ENCODE results near the gene PPP1R3F. TPM values are rescaled to one million over a fixed set of nuclear protein-coding genes. Genes with fewer than 3 reads are reported as not detected.
"Not testable (repeated sequence)": the region's sequence is repeated elsewhere in the genome, so short reads cannot be mapped to it uniquely, and the experiment has no call there.

The PPP1R3F gene
- polyA plus RNA-seq, 1 donor = 7.9 TPM

DNA sequence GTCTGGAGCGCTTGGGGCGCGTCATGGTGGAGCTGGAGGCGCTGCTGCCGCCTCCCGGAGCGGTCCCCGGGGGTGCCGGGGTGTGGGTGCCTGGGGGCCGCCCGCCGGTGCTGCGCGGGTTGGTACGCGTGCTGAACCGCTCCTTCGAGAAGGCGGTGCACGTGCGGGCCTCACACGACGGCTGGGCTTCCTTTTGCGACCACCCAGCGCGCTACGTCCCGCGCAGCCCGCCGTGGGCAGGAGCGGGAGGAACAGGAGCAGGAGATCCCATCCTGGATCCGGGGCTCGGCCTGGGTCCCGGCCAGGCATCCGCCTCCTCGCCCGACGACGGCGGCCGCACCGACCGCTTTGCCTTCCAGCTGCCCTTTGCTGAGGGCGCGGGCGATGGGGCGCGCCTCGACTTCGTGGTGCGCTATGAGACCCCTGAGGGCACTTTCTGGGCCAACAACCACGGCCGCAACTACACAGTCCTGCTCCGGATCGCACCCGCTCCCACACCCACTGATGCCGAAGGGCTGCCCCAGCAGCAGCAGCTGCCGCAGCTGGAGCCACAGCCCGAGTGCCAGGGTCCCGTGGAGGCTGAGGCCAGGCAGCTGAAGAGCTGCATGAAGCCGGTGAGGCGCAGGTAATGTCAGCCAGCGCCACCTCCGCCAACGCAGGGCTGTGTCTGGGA is 792 bp downstream of the PPP1R3F start:
- no peak for DNase-seq (ENCODE audit: low read depth)

DNA sequence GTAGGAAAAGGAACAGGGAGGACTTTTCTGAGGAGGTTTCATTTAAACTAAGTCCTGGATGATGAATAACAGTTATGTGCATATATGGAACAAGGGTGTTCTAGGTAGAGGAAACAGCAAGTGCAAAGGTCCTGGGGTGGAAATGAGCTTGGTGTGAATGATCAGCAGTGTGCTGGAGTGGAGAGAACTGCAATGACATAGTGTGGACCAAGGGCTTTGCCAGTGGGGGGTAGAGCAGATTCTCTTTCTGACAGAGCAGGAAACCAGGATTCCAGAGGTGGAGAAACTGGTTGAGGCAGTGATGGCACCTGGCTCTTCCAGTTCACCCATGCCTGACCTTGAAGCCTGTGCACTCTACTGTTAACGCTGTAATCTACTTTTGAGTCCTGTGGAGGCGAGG is 1.7 kb downstream of the PPP1R3F start:
- no peak for DNase-seq (ENCODE audit: low read depth)

DNA sequence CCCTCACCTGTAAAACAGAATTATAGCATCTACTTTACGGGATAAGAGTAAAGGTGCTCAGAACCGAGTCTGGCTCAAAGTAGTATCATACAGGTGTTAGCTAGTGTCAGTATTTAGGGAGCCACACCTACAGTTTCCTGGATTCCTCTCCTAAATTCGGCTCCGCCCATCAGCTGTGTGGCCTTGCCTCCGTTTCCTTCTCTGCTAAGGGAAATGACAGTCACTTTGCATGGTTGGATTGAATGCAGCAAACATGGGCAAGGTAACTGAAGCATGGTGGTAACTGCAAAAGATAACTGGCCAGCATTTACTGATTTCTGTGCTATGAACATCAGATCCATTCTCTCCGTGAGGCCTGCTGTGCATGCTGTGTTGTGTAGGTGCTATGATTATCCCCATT is 2.8 kb downstream of the PPP1R3F start:
- DNase-seq (ENCODE audit: low read depth) = no peak

DNA sequence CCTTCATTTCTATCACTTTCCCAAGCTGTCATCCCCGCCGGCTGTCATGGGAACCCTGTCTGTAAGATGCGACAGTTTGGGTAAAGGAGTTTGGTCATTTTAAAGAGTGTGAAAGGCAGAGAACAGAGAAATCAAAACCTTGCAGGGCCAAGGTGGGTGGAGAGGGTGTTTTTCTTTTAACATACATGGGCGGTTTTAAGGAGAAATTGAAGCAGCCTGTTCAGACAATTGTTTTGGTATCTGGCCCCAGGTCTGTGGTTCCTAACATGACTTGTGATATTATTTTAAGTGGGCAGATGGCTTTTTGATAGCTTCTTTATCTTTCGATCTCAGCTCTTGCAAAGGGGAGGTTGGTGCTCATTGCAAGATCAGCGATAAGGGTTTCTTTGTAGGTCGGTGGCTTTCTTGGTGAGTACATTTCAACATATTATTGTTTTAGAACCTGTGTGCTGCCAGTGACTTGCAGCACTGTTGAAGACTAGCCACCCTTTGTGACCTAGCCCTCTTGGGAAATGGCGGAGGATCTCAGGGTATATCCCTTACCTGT is 3.7 kb downstream of the PPP1R3F start:
- DNase-seq (ENCODE audit: low read depth) = no peak

DNA sequence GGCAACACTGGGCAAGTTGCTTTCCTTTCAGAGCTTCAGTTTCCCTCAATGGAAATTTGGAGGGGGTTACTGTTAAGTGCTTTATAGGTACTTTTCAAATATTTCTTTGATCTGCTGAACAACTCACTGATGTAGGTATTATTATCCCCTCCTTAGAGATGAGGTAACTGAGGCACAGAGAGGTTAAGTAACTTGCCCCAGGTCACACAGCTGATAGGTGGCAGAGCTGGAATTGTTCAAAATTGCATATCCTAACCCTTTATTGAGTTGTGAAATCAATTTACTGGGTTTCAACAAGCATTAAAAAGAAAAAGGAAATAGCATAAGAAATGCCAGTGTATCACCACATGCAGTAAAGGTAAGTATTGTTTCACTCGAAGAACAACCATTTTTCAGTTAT is 6.6 kb downstream of the PPP1R3F start:
- no peak for DNase-seq (ENCODE audit: low read depth)

DNA sequence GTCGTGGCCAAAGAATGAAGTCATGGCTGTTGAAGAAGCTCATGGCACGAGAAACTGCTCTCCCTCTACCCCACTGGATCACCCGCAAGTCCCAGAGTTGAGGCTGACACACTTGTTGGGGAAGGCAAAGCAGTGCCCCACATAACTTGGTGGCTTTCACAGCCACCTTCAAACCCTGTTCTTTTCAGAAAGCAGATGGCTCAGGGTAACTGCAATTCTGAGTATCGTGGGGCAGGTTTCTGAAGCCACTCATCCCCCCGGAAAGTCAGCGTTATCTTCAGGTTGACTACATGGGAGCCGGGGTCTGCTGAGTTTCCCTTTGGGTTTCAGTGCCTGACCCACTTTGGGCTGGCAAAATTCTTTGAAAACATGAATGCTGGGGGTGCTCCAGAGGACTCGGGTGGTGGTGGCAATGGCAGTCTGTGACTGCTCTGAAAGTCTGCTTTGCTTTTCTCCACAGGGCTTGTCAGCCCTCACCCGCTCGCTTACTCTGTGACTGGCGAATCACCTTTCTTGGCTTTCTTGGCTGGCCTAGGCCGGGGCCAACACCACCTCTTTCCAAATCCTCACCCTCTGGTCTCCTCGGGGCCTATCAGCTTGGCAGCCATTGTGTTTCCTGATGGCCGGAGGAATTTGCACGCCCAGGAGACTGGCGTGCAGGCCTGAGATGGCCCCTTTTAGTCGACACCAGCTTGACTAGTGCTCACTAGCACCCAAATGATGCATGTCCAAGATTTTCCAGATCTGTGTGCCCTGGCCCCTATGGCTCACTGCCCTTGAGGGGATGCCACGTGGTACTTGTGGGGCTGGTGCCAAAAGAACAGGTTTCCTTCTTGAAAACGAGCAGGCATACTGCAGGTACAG is 7.3 kb downstream of the PPP1R3F start:
- DNase-seq (ENCODE audit: low read depth) = no peak

DNA sequence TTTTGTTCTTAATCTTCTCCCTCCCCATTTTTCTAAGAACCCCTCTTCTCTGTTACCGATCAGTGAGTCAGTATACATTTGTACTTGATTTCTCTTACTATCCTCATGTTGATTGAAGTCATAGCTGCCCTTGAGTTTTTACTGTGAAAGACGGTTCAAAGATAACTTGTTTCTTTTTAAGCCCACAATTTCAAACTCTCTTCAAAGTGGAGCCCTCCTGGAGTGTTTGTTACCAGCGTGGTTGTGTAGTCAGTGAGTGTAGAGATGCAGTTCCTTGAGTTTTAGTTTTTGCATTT is 7.9 kb downstream of the PPP1R3F start:
- DNase-seq (ENCODE audit: low read depth) = no peak

DNA sequence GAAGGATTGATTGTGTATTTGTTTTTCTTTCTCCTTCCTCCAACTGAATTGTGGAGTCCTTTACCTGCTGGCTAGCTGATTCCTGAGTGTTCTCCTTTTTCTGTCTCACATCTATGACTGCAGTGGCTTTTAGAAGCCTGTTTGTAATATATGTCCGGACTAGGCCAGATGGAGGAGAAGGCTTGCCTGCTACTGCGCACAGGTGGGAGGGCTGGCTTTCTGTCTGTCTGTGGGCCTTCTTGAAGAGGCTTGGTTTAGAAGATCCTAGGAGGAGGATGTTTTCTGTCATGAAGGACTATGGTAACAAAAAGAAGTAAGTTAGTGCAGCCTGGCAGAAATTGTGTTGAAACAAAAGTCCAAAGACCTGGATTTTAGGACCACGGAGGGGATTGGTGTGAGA is 8.5 kb downstream of the PPP1R3F start:
- DNase-seq (ENCODE audit: low read depth) = no peak

DNA sequence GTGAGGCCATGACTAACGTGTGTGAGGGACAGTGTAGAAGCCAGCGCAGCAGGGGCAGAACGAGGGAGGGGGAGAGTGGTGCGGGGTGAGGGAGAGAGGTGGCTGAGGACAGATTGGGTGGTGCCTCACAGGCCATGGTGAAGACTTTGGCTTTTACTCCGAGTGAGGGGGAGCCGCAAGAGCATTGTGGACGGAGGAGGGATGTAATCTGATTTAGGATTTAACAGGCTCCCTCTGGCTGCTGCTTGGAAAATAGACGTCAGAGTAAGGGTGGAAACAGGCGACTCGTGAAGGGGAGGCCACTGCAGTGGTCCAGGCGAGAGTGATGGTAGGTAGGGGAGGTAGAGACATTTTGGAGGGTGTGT is 13.0 kb downstream of the PPP1R3F start:
- DNase-seq (ENCODE audit: low read depth) = no peak

DNA sequence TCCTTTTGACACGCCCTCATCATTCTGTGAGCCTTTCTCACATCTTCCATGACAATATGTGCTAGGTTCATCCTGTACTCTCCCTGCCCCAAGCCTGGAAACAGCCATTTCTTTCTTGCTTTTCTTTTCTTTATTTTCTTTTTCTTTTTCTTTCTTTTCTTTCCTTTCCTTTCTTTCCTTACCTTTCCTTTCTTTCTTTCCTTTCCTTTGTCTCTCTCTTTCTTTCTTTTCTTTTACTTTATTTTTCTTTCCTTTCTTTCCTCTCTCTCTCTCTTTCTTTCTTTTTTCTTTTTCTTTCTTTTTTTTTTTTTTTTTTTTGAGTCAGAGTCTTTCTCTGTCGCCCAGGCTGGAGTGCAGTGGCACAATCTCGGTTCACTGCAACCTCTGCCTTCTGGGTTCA is 14.6 kb downstream of the PPP1R3F start:
- DNase-seq (ENCODE audit: low read depth) = no peak

DNA sequence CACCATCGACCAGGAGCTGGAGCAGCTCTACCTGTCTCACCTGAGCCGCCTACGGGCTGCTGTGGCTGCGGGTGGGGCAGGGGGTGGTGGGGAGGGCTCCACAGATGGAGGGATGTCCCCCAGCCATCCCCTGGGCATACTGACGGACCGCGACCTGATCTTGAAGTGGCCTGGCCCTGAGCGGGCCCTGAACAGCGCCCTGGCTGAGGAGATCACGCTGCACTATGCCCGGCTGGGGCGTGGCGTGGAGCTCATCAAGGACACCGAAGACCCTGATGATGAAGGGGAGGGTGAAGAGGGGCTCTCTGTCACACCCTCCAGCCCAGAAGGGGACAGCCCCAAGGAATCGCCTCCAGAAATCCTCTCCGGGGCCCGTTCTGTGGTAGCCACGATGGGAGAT is 16.5 kb downstream of the PPP1R3F start:
- no peak for DNase-seq (ENCODE audit: low read depth)

DNA sequence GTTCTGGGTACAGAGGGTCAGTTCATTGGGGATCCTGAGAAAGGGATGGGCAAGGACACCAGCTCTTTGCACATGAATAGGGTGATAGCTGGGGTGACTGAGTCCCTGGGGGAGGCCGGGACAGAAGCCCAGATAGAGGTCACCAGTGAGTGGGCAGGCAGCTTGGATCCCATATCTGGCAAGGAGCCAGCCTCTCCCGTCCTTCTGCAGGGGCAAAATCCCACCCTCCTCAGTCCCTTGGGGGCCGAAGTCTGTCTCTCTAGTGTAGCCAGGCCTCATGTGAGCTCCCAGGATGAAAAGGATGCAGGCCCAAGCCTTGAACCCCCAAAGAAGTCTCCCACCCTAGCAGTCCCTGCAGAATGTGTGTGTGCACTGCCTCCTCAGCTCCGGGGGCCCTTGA is 17.0 kb downstream of the PPP1R3F start:
- DNase-seq (ENCODE audit: low read depth) = no peak

DNA sequence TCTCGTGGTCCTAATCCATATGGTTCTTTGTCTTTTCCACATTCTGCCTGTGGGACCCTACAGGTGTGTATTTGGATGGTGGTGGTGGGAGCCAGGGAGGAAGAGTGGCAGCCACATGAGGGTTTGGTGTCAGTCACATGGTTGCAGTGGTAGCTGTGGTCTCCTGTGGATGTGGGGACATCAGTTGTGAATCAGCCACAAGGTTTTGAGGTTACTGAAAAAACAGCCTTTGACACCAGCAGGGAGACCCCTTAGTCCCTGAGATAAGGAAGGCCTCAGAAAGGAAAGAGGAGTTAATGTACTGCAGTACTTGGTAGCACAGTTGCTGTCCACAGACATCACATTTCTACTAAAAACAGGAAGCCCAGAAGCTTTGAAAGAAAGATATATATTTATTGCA is 18.1 kb downstream of the PPP1R3F start:
- DNase-seq (ENCODE audit: low read depth) = no peak

DNA sequence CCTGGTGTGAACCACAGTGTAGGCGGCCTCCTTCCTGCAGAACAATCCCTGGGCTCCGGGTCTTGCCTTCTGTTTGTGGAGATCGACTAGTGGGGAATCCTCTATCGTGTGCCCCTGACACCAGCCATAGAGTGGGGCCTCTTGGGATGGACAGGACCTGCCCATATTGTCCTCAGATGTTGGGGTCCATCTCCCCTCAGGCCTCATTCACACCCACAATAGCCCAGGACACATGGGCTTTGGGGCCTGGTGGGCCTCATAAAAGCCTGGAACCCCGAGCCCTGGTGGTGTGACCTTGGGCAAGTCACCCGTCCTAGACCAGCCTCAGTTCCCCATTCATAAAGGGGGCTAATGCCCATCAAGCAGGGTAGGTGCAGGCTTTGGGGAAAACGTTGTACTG is 20.6 kb downstream of the PPP1R3F start:
- no peak for DNase-seq (ENCODE audit: low read depth)

DNA sequence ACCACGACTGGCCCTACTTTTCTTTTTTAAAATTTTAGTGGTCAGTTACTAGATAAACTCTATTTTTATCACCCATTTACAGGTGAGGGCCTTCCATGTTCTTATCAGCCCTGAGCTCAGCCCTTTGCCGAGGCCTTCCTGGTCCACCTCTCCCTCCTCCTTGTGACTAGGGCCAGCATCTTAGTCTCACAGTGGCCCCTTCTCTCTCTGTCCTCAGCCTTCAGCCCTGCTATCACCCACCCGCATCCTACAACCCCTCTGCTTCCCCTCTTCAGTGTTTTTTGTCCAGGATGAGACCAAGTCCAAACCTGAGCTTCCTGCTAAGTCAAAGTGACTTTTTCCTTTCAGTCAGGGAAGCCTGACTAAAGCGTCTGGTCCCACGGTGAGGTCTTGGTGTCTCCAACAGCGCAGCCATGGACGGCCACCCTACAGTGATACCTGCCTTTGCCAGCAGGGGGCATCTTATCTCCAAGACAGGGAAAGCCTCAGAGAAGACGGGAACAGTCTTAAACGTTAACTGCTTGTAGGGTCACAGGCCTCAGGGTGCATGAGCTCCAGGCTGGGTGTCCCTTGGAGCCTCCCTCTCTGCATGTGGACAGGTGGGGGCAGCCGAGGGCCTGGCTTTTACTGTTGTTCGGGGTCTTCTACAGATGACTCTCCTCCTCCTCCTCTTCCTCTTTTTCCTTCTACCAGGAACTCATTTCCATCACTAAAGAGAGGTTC is 22.2 kb downstream of the PPP1R3F start:
- no peak for DNase-seq (ENCODE audit: low read depth)

DNA sequence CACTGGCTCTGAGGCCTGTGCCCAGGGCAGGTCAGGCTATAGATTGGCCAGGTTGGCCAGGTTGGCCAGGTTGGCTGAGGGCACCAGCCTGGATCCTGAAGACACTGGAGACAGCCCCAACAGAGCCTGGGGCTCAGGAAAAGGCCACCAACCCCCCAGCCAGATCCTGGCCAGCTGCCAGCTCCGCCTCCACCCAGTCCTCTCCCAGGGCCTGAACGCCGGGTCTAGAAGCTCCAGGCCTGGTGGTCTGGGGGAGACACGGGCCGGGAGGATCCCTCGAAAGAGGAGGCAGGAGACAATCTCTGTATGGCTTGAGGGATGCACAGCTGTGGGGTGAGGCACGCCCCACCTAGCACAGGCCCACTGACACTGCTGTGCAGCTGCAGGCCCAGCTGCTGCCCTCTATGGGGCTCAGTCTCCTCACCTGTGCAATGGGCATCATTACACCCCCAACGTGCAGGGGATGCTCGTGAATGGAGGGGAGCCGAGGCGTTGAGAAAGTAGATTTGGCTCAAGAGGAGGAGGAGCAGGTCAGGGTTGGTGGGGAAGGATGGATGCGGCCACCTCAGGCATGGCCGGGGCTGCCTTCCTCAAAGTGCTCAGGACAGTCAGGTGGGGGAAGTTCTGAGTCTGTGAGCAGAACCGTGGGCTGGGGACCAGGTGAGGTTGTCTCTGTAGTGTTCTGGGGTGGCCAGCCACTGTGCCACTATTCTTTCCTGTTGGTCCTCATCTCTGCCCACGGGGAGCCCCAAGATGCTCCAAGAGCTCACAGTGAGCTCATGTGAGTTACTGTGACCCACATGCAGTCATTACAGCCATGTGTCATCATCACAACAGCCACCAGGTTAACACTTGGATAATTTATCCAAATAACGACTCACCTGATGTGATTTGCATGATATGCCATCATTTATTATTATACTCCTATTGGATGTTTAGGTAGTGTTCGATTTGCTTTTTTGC is 23.1 kb downstream of the PPP1R3F start:
- DNase-seq (ENCODE audit: low read depth) = no peak

DNA sequence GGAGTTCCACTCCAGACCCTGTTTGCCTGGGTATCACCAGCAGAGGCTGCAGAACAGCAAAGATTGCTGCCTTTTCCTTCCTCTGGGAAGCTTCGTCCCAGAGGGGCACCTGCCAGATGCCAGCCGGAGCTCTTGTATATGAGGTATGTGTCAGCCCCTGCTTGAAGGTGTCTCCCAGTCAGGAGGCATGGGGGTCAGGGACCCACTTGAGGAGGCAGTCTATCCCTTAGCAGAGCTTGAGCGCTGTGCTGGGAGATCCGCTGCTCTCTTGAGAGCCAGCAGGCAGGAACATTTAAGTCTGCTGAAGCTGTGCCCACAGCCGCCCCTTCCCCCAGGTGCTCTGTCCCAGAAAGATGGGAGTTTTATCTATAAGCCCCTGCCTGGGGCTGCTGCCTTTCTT is 29.7 kb downstream of the PPP1R3F start:
- DNase-seq (ENCODE audit: low read depth) = not testable (repeated sequence)

DNA sequence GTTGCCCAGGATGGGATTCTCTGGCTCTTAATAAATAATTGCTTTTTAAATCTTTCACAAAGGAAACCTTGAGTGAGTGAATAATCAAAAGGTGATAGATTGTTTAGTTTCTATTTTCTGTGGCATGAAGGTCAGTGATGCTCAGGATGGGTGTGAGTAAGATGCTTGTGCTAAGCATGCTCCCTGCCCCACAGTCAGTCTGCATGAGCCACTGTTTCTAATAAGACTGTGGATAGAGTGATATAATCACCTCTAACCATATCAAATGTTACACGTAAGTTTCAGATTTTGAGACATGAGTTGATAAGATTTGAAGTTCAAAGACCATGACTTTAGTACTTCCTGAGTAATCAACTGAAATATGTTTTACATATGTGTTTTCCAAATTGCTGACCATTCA is 31.1 kb downstream of the PPP1R3F start:
- DNase-seq (ENCODE audit: low read depth) = no peak

DNA sequence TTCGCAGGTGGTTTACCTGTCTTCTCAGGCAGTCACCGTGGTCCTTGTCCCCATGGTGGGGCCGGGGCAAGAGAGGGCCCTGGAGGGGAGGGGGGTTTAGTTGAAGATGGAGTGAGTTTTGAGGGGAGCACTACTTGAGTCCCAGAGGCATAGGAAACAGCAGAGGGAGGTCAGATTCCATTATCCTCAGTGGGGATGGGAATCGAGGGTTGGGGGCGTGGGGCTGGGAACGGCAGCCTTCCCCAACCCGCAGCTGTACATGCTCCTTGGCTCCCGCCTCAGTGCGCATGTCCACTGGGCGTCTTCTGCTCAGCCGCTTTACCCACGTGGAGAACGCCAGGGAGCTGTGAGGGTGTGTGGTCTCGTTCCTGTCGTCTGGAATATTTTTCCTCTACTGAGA is 33.8 kb downstream of the PPP1R3F start, which contains the start of gene GAGE10:
Gene GAGE10 (plus strand): TSS at position 301 of the 400 bp plus-strand sequence. CDS start 1,214 bp downstream, outside the sequence.
- no peak for DNase-seq (ENCODE audit: low read depth)

DNA sequence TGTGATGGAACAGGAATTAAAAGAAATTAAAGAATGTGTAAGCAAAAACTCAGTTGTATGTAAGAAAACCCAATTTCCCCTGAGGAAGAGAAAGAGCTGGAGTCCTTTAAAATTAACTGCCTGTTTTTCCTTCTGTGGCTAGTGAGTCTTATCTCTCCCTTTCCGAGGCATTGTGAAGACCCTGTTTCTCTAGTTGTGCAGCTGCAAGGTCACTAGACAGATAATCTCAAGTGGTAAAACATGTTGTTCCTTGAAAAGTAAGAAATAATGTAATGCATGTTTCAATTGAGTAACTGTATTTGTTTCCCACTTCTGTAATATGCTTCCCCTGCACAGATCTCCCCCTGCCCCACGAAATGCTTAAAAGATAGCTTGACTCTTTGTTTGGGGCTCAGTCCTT is 38.2 kb downstream of the PPP1R3F start:
- not testable (repeated sequence) for DNase-seq (ENCODE audit: low read depth)

DNA sequence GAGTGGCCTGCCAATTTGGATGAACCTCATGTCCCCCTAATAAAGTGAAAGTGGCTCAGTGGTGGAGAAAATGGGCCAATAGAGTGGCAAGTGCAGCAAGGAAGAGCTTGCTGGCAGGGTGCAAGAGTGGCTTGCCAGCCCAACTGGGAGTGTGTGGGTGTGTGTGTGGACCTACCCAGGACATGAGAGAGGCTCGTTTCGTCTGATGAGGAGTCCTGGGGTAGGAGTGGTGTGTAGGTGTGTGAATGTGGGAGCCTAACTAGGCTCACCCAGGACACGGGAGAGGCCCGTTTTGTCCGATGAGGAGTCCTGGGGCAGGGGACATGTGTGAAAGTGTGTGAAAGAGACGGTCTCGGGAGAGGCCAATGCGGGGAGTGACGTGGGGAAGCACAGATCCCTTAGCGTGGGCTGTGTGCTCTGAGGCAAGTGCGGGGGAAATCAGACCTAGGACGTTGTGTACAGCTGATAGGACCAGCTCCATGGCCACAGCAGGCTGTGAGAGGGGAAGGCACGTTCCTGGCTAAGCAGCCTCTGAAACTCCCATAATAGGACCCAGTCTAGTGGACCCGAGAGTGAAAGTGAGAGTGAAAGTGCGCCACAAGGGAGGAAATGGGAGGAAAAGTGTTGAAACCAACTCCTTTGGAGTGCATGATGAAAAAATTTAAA is 39.1 kb downstream of the PPP1R3F start:
- DNase-seq (ENCODE audit: low read depth) = no peak

All from forelimb muscle (tissue), 1 donor.